Hepatocyte (in vitro differentiated cells): ENCODE results near the gene AP1G1.

Experiments
- CTCF ChIP-seq: fragments of 200-600 bp; sonication (generic); IDR thresholded peaks from 2 replicates; pipeline ENCODE4 v1.5.1; 2016; ENCODE audit warnings: antibody characterized with exemption, mild to moderate bottlenecking; ENCODE audit not compliant: poor library complexity
- EZH2 ChIP-seq: fragments of 200-600 bp; sonication (generic); IDR thresholded peaks from 2 replicates; pipeline ENCODE4 v1.6.1; 2016; ENCODE audit warnings: antibody characterized with exemption, mild to moderate bottlenecking, borderline replicate concordance

DNA sequence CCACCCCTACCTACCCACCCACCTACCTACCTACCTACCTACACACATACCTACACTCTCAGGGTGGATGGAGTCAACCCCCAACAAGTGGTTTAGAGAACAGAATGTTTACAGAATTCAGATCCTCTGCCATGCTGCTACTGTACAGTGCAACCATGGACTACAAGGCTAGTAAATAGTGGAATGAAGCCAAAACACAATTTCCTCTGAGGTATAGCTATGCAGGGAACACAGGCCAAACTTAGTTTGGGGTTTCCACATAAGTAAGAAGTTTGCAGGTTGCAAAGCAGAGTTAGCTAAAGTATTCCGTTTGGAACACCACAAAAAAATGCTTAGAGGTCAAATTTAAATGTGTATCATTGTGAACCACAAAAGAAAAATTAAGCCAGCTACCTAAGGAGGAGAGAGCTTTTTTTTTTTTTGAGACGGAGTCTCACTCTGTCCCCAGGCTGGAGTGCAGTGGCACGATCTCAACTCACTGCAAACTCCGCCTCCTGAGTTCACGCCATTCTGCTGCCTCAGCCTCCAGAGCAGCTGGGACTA is 2.7 kb upstream of the AP1G1 start:
- TF ChIP-seq CTCF (no peak), EZH2 (no peak)
